Trophoblast cell (in vitro differentiated cells and primary cell): ENCODE results near the gene NFS1.
"Not testable (repeated sequence)": the region's sequence is repeated elsewhere in the genome, so short reads cannot be mapped to it uniquely, and the experiment has no call there.

ENCODE experiments used
- DNase-seq, 2 donors: peaks; one replicate each; pipeline ENCODE4 v3.0.0-alpha.2; 2016
- H2AFZ ChIP-seq: 2 replicates; pipeline ENCODE4 v1.6.1; 2013; ENCODE audit warnings: low read length, moderate library complexity, mild to moderate bottlenecking; ENCODE audit not compliant: insufficient read depth, poor library complexity
- H2AK5ac ChIP-seq: 2 replicates; pipeline ENCODE4 v1.6.1; 2013; ENCODE audit warnings: mild to moderate bottlenecking, low read length
- H2BK120ac ChIP-seq: 2 replicates; pipeline ENCODE4 v1.6.1; 2013; ENCODE audit warnings: low read length, mild to moderate bottlenecking, moderate library complexity; ENCODE audit not compliant: insufficient read depth, poor library complexity
- H2BK12ac ChIP-seq: 2 replicates; pipeline ENCODE4 v1.6.1; 2013; ENCODE audit warnings: mild to moderate bottlenecking, low read length, moderate library complexity
- H2BK5ac ChIP-seq: 2 replicates; pipeline ENCODE4 v1.6.1; 2013; ENCODE audit warnings: low read length, low read depth, moderate library complexity, mild to moderate bottlenecking; ENCODE audit not compliant: poor library complexity
- H3K14ac ChIP-seq: 2 replicates; pipeline ENCODE4 v1.6.1; 2013; ENCODE audit warnings: mild to moderate bottlenecking, low read length
- H3K18ac ChIP-seq: 2 replicates; pipeline ENCODE4 v1.6.1; 2013; ENCODE audit warnings: mild to moderate bottlenecking, low read length
- H3K23ac ChIP-seq: 2 replicates; pipeline ENCODE4 v1.6.1; 2013; ENCODE audit warnings: low read length
- H3K27ac ChIP-seq: 2 replicates; pipeline ENCODE4 v1.5.1; 2013; ENCODE audit warnings: low read depth, mild to moderate bottlenecking, inconsistent platforms, low read length, moderate library complexity
- H3K27me3 ChIP-seq: 2 replicates; pipeline ENCODE4 v1.6.1; 2013; ENCODE audit warnings: inconsistent platforms, mild to moderate bottlenecking, low read length, moderate library complexity; ENCODE audit not compliant: insufficient read depth
- H3K36me3 ChIP-seq, 2 experiments: 1 replicate in 1 of 2; 2 replicates in 1 of 2; pipeline ENCODE4 v1.6.1; 2013; ENCODE audit warnings: low read length in 2 of 2, mild to moderate bottlenecking in 2 of 2, moderate library complexity in 1 of 2; ENCODE audit not compliant: insufficient read depth in 2 of 2, control insufficient read depth in 1 of 2
- H3K4ac ChIP-seq: 2 replicates; pipeline ENCODE4 v1.6.1; 2013; ENCODE audit warnings: low read depth, mild to moderate bottlenecking, low read length, moderate library complexity
- H3K4me1 ChIP-seq, 2 experiments: 1 replicate in 1 of 2; 2 replicates in 1 of 2; pipeline ENCODE4 v1.6.1; 2013; ENCODE audit warnings: low read length in 2 of 2, mild to moderate bottlenecking in 2 of 2, moderate library complexity in 1 of 2; ENCODE audit not compliant: insufficient read depth in 2 of 2, control insufficient read depth in 1 of 2
- H3K4me2 ChIP-seq: 2 replicates; pipeline ENCODE4 v1.6.1; 2013; ENCODE audit warnings: inconsistent platforms, mild to moderate bottlenecking, low read length, moderate library complexity
- H3K4me3 ChIP-seq: 2 replicates; pipeline ENCODE4 v1.5.1; 2013; ENCODE audit warnings: mild to moderate bottlenecking, low read depth, low read length, inconsistent platforms
- H3K79me1 ChIP-seq: one replicate; pipeline ENCODE4 v1.6.1; 2013; ENCODE audit warnings: low read length
- H3K79me2 ChIP-seq: 2 replicates; pipeline ENCODE4 v1.6.1; 2013; ENCODE audit warnings: low read length, mild to moderate bottlenecking; ENCODE audit not compliant: control insufficient read depth, insufficient read depth, poor library complexity
- H3K9ac ChIP-seq: 2 replicates; pipeline ENCODE4 v1.6.1; 2013; ENCODE audit warnings: mild to moderate bottlenecking, low read length
- H3K9me3 ChIP-seq: 2 replicates; pipeline ENCODE4 v1.6.1; 2013; ENCODE audit warnings: low read depth, mild to moderate bottlenecking, control low read depth, inconsistent platforms, low read length; ENCODE audit not compliant: insufficient read depth
- H4K12ac ChIP-seq: 2 replicates; pipeline ENCODE4 v1.6.1; 2013; ENCODE audit warnings: low read depth, mild to moderate bottlenecking, low read length, moderate library complexity
- H4K8ac ChIP-seq: 2 replicates; pipeline ENCODE4 v1.6.1; 2013; ENCODE audit warnings: low read depth, mild to moderate bottlenecking, low read length, moderate library complexity
- H4K91ac ChIP-seq: one replicate; pipeline ENCODE4 v1.6.1; 2013; ENCODE audit warnings: low read depth, mild to moderate bottlenecking, low read length, moderate library complexity
- WGBS: extraction: QIAGEN DNeasy Blood & Tissue Kit; methylation state at CpG from one replicate; pipeline ENCODE4 v1.1.7; 2013; ENCODE audit warnings: missing lambda C conversion rate; ENCODE audit not compliant: insufficient read length, insufficient coverage; ENCODE audit errors: extremely low coverage; 5-methylcytosine and 5-hydroxymethylcytosine counted together

The NFS1 gene

GRCh38 chr20:35715652-35716051 is 16.5 kb upstream of the NFS1 start:
- Histone ChIP-seq H3K4ac (no peak overlapping the region), H3K18ac (no peak overlapping the region), H2AFZ (no peak overlapping the region), H3K9me3 (no peaks in the 10 kb centered on the region), H2BK12ac (no peak overlapping the region), H3K4me3 (no peak overlapping the region), H3K79me2 (peaks cover 2% of the 10 kb centered on the region), H4K8ac (no peak overlapping the region), H2AK5ac (no peak overlapping the region), H3K4me2 (no peak overlapping the region), H3K27me3 (no peaks in the 10 kb centered on the region), H4K91ac (no peak overlapping the region), H3K36me3 (peaks cover 58 to 70% of the 10 kb centered on the region in 2 experiments), H3K4me1 (no peaks in the 10 kb centered on the region), H3K9ac (no peak overlapping the region), H3K23ac (no peak overlapping the region), H2BK5ac (no peak overlapping the region), H3K27ac (no peak overlapping the region), H3K79me1 (no peaks in the 10 kb centered on the region), H4K12ac (no peak overlapping the region), H3K14ac (no peak overlapping the region), H2BK120ac (no peak overlapping the region)
- DNase-seq: no peak
- no CpG with 5 or more reads among the region's 2 CpGs for WGBS

- Histone ChIP-seq H2AFZ (no peak overlapping the region), H3K79me2 (peaks cover under 1% of the 10 kb centered on the region), H2BK5ac (no peak overlapping the region), H3K36me3 (peaks cover 44 to 58% of the 10 kb centered on the region in 2 experiments), H3K14ac (no peak overlapping the region), H3K4me3 (no peak overlapping the region), H3K27ac (no peak overlapping the region), H2BK120ac (no peak overlapping the region), H3K4me1 (no peaks in the 10 kb centered on the region), H2AK5ac (no peak overlapping the region), H4K91ac (no peak overlapping the region), H3K9ac (no peak overlapping the region), H3K4ac (no peak overlapping the region), H2BK12ac (no peak overlapping the region), H3K23ac (no peak overlapping the region), H3K9me3 (no peaks in the 10 kb centered on the region), H4K12ac (no peak overlapping the region), H3K79me1 (no peaks in the 10 kb centered on the region), H4K8ac (no peak overlapping the region), H3K4me2 (no peak overlapping the region), H3K27me3 (no peaks in the 10 kb centered on the region), H3K18ac (no peak overlapping the region)
- no CpG with 5 or more reads among the region's 4 CpGs for WGBS
- no peak for DNase-seq
Measured at GRCh38 chr20:35714127-35714526, 15.0 kb upstream of the NFS1 start.

GRCh38 chr20:35713120-35713519 is 14.0 kb upstream of the NFS1 start:
- not testable (repeated sequence) for H3K23ac ChIP-seq, H4K91ac ChIP-seq, H3K9ac ChIP-seq, H3K79me2 ChIP-seq, H3K18ac ChIP-seq, H3K27me3 ChIP-seq, H4K12ac ChIP-seq, H2BK12ac ChIP-seq, H2AFZ ChIP-seq, H3K4me3 ChIP-seq, H3K14ac ChIP-seq, H3K27ac ChIP-seq, H2AK5ac ChIP-seq, H3K9me3 ChIP-seq, H2BK5ac ChIP-seq, H3K4me1 ChIP-seq, DNase-seq, H4K8ac ChIP-seq, H2BK120ac ChIP-seq, H3K79me1 ChIP-seq, H3K4me2 ChIP-seq, H3K4ac ChIP-seq
- no CpG with 5 or more reads among the region's 9 CpGs for WGBS
- peaks cover 37 to 49% of the 10 kb centered on the region in 2 experiments for H3K36me3 ChIP-seq

DNA sequence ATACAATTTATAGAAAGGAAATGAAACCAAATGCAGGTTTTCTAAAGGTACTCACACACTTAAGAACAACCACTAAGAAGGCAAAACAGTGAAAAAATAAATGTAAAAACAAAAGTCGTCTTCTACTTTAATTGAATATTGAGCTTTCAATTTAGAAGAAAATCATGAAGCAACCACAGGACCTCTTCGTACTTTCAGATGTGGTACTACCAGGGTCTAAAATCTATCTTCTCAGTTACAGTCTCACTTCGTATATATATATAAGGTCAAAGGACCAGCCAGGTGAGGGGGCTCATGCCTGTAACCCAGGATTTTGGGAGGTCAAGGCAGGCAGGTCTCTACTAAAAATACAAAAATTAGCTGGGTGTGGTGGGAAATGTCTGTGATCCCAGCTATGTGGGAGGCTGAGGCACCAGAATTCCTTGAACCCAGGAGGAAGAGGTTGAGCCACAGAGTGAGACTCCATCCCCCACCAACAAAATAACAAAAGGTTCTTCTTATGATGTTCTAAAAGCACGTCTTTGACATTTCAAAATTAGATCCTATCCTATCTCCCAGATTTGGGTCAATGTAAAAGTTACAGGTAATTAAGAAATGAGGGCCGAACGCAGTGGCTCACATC is 12.5 kb upstream of the NFS1 start:
- H3K36me3 ChIP-seq: peaks cover 29 to 43% of the 10 kb centered on the region in 2 experiments
- no peaks in the 10 kb centered on the region for H3K4me1 ChIP-seq
- no peak overlapping the region for H3K9ac ChIP-seq
- H3K14ac ChIP-seq: no peak overlapping the region
- no peak overlapping the region for H3K27ac ChIP-seq
- H2BK5ac ChIP-seq: peak overlapping the region; percentile 31
- no peaks in the 10 kb centered on the region for H3K79me2 ChIP-seq
- peak overlapping the region; percentile 55 for H3K4ac ChIP-seq
- H4K8ac ChIP-seq: no peak overlapping the region
- H4K91ac ChIP-seq: no peak overlapping the region
- H3K23ac ChIP-seq: no peak overlapping the region
- H3K4me2 ChIP-seq: no peak overlapping the region
- H3K27me3 ChIP-seq: no peaks in the 10 kb centered on the region
- H2BK120ac ChIP-seq: no peak overlapping the region
- DNase-seq: no peak
- H3K9me3 ChIP-seq: no peaks in the 10 kb centered on the region
- H3K4me3 ChIP-seq: no peak overlapping the region
- no peaks in the 10 kb centered on the region for H3K79me1 ChIP-seq
- no peak overlapping the region for H2AFZ ChIP-seq
- H2AK5ac ChIP-seq: no peak overlapping the region
- no peak overlapping the region for H2BK12ac ChIP-seq
- no peak overlapping the region for H3K18ac ChIP-seq
- no CpG with 5 or more reads among the region's 6 CpGs for WGBS
- no peak overlapping the region for H4K12ac ChIP-seq
